Mucosa of descending colon (tissue), 3 donors: ENCODE measurements around the gene GHITM. TPM values are rescaled to one million over a fixed set of nuclear protein-coding genes. Genes with fewer than 3 reads are reported as not detected.
"Not testable (repeated sequence)": the region's sequence is repeated elsewhere in the genome, so short reads cannot be mapped to it uniquely, and the experiment has no call there.

Source experiments
- ATAC-seq: fragments of 200-7000 bp; cut with Tn5 transposase; one replicate; pipeline ENCODE4 v1.9.1; 2020; ENCODE audit warnings: mild to moderate bottlenecking, moderate library complexity
- DNase-seq, 3 donors: peaks; one replicate each; pipeline ENCODE4 v3.0.0-alpha.2; 2020
- H3K36me3 ChIP-seq: fragments of 200-600 bp; one replicate; pipeline ENCODE4 v1.8.0; 2021; ENCODE audit warnings: low read depth, mild to moderate bottlenecking
- H3K4me1 ChIP-seq: fragments of 200-600 bp; one replicate; pipeline ENCODE4 v1.8.0; 2021; ENCODE audit warnings: low read depth, mild to moderate bottlenecking
- H3K4me3 ChIP-seq: fragments of 200-600 bp; one replicate; pipeline ENCODE4 v1.8.0; 2021; ENCODE audit warnings: mild to moderate bottlenecking
- H3K9me3 ChIP-seq: fragments of 200-600 bp; one replicate; pipeline ENCODE4 v1.8.0; 2021; ENCODE audit warnings: mild to moderate bottlenecking
- intact Hi-C, 2 donors: fragments of 100-400 bp; cut with DNase I in 1 of 2; cut with micrococcal nuclease in 1 of 2; formaldehyde crosslinking; loops; one replicate each; pipeline versions ENCODE4 v1.11.0 to v1.11.1; 2022; cut with DNase I, micrococcal nuclease
- total RNA-seq, 3 donors: library from RNA; stranded (reverse); fragmentation: NEBNext Ultra II Directional in 2 of 3; extraction: Animal tissue kit (Norgen Biotek cat#: 25700) in 2 of 3; gene quantifications; one replicate each; pipeline versions ENCODE4 v1.2.1 to v1.2.4, GENCODE V29; 2021 to 2023
- TF ChIP-seq, protein P1 (sequence below): fragments of 200-600 bp; IDR thresholded peaks from one replicate; pipeline ENCODE4 v1.8.0; 2022; ENCODE audit warnings: antibody characterized with exemption, mild to moderate bottlenecking
- donor health status: DM: no; HTN: no; CAD: no; lungs with moderate emphysema.
- donor health status: DM: no; HTN: no; CAD: no.
- donor health status: DM: no; HTN: yes; CAD: no.

GHITM gene
- total RNA-seq, 3 donors from 2014 or later: 216 to 279 (median 271) TPM

DNA sequence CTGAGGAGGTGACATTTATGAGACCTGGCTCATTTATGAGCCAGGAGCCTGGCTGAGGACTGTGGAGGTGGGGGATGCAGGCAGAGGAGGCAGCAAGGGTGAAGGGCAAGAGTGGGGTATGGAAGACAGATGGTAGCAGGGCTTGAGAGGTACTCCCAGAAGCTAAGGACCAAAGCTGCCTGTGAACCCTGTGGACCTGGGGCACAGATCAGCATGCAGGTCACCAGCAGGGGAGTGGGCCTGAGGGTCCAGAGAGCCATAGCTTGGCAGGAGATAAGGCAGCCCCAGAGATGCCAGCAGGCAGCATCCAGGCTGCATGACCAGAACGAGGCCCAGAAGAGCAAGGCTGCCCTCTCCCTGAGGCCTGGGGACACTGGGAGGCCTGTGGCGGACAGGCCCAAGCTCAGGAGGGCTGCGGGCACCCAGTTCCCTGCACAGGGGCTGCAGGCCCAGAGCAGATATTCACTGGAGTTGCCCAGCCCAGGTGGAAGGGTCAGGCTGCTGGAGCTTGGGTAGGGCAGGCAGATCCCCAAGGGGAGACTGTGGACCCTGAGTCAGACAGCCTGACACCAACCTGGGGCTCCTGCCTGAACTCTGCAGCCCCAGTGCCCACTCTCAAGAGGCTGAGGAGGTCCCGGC lies 37.6 kb downstream of the GHITM start:
- H3K9me3 ChIP-seq: no peaks in the 10 kb centered on the region
- H3K4me1 ChIP-seq: peaks cover 11% of the 10 kb centered on the region
- H3K36me3 ChIP-seq: no peaks in the 10 kb centered on the region
- ATAC-seq (no peak), DNase-seq (peak in 1 of 3 donors; percentile 0)
- TF ChIP-seq, protein P1, sequence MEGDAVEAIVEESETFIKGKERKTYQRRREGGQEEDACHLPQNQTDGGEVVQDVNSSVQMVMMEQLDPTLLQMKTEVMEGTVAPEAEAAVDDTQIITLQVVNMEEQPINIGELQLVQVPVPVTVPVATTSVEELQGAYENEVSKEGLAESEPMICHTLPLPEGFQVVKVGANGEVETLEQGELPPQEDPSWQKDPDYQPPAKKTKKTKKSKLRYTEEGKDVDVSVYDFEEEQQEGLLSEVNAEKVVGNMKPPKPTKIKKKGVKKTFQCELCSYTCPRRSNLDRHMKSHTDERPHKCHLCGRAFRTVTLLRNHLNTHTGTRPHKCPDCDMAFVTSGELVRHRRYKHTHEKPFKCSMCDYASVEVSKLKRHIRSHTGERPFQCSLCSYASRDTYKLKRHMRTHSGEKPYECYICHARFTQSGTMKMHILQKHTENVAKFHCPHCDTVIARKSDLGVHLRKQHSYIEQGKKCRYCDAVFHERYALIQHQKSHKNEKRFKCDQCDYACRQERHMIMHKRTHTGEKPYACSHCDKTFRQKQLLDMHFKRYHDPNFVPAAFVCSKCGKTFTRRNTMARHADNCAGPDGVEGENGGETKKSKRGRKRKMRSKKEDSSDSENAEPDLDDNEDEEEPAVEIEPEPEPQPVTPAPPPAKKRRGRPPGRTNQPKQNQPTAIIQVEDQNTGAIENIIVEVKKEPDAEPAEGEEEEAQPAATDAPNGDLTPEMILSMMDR: no peak
- H3K4me3 ChIP-seq: no peak overlapping the region
- intact Hi-C loops: no loop called here

DNA sequence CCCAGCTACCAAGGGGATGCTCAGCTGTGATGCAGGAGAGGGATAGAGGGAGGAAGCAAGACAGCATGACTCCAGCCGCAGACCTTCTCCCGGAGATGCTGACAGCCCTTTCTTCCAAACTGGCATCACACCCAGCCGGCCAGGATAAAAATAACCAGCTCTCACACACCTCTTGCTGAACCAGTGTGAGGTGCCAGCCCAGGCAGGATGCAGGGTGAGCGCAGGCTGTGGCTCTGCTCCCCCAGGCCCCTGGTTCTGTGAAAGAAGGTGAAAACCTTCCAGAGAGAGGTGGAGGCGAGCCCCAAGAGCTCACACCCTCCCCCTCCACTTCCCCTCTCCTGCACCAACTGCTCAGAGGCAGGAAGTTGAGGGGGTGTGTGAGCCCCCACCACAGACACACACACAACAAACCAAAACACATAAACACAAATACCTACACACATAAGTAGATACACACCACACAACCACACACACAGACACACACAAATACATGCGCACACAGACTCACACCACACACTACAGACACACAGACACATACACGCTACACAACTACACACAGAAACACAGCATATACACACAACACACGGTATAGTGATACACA lies 38.3 kb downstream of the GHITM start:
- no peak overlapping the region for H3K4me3 ChIP-seq
- TF ChIP-seq, protein P1: no peak
- ATAC-seq (no peak), DNase-seq (peak in 1 of 3 donors; percentile 63)
- no peaks in the 10 kb centered on the region for H3K36me3 ChIP-seq
- no peaks in the 10 kb centered on the region for H3K9me3 ChIP-seq
- intact Hi-C loops: no loop called here
- peaks cover 8% of the 10 kb centered on the region for H3K4me1 ChIP-seq

DNA sequence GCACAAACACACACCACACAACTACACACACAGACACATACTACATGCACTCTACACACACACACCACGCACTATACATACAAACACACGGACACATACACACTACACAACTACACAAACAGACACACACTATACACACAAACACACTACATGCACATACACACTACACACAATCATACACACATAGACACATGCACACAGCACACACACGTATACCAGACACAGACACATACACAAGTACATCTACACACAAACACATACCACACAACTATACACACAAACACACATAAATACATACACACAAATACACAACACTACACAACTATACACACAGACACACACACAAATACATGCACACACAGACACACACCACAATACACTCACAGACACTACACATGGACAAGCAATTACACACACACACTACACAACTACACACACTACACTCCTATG lies 38.9 kb downstream of the GHITM start:
- ATAC-seq (no peak), DNase-seq (no peak)
- TF ChIP-seq, protein P1: no peak
- no peaks in the 10 kb centered on the region for H3K36me3 ChIP-seq
- intact Hi-C loops: no loop called here
- H3K9me3 ChIP-seq: no peaks in the 10 kb centered on the region
- peaks cover 8% of the 10 kb centered on the region for H3K4me1 ChIP-seq
- no peak overlapping the region for H3K4me3 ChIP-seq

DNA sequence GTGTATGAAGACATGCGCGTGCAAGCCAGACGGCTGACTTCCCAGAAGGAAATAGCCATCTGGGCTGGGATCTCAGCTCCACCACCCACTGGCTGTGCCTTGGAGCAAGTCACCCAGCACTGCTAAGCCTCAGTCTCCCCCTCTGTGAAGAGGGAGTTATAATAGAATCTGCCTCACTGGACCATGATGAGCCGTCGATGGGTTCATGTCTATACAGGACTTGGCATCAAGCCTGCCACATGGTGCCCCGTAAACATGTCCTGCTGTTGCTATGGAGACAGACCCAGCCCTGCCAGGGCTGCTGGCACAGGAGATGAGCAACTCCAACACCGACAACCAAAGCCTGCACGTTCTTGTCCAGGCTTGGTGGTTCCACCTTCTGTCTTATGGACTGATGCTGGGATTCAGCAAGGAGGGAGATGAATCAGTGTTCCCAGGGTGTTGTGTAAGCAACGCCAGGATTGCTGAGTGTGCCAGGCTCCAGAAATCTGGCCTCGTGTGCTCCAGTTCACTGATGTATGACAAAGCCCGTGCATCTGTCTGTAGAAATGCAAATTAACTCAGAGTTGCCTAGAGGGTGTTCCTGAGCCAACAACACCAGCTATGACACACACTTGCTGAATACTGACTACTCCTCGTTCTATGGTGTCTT lies 39.9 kb downstream of the GHITM start:
- Histone ChIP-seq H3K9me3 (no peaks in the 10 kb centered on the region), H3K4me1 (peaks cover 13% of the 10 kb centered on the region), H3K36me3 (no peaks in the 10 kb centered on the region), H3K4me3 (no peak overlapping the region)
- intact Hi-C loops: no loop called here
- ATAC-seq: peak; percentile 74
- peak; percentile 58 to 65 (median 61) for DNase-seq
- TF ChIP-seq, protein P1: no peak

DNA sequence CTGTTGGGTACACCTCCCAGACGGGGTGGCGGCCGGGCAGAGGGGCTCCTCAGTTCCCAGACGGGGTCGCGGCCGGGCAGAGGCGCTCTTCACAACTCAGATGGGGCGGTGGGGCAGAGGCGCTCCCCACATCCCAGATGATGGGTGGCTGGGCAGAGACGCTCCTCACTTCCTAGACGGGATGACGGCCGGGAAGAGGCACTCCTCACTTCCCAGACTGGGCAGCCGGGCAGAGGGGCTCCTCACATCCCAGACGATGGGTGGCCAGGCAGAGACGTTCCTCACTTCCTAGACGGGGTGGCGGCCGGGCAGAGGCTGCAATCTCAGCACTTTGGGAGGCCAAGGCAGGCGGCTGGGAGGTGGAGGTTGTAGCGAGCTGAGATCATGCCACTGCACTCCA lies 41.1 kb downstream of the GHITM start:
- ATAC-seq, DNase-seq, intact Hi-C loops, H3K36me3 ChIP-seq, H3K9me3 ChIP-seq, H3K4me3 ChIP-seq: not testable (repeated sequence)
- peaks cover 17% of the 10 kb centered on the region for H3K4me1 ChIP-seq

DNA sequence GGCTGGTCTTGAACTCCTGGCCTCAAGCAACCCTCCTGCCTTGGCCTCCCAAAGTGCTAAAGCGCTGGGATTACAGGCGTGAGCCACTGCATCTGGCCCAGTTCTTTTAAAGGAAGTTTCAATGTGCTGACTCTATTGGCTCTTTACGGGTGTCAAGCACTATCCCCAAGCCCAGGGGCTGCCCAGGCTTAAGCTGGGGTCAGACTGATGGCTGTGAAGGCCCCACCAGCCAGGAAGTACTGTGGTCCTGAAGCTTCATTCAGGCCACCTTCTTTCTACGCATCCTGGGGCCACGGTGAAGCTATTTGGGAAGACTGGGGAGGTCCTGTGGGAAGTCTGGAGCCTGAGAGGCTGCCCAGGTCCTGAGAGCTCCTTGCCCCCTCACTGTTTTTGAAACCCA lies 42.3 kb downstream of the GHITM start:
- intact Hi-C loops: no loop called here
- no peak for DNase-seq
- ATAC-seq: no peak
- H3K4me3 ChIP-seq: no peak overlapping the region
- H3K4me1 ChIP-seq: peaks cover 17% of the 10 kb centered on the region
- H3K9me3 ChIP-seq: no peaks in the 10 kb centered on the region
- TF ChIP-seq, protein P1: no peak
- H3K36me3 ChIP-seq: no peaks in the 10 kb centered on the region
